ENCODE results near the gene GPR137C. TPM values are rescaled to one million over a fixed set of nuclear protein-coding genes. Genes with fewer than 3 reads are reported as not detected.

Gene GPR137C
- total RNA-seq, 1 donor from 2014 or later = 0.47 TPM

DNA sequence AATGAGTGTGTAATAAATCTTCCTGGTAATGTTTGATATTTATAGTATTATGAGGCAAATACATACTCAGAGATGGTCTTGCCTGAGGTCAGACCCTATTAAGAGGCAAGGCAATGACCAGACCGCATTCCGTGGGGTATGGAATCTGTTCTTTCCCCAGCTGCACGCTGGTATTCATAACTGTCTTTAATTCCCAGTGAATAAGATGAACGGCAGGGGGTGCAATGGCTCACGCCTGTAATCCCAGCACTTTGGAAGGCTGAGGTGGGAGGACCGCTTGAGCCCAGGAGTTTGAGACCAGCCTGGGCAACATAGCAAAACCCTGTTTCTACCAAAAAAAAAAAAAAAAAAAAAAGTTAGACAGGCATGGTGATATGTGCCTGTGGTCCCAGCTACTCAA, 98.1 kb downstream of the GPR137C start:
- ATAC-seq (no peak), DNase-seq (no peak)
- intact Hi-C loops (cut with micrococcal nuclease) = no loop called here

DNA sequence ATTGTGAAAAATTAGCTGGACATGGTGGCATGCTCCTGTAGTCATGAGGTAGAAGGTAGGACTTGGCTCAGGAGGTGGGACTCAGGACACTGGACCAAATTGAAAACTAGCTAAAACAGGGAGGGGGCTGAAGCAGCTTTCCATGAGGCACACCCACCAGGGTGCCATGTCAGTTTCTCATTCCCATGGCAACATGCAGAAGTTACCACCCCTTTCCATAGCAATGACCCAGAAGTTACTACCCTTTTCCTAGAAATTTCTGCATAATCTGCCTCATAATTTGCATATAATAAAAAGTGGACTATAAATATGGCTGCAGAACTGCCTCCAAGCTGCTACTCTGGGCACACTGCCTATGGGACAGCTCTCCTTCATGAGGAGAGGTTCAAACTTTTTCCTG, 104.3 kb downstream of the GPR137C start:
- intact Hi-C loops (cut with micrococcal nuclease) = no loop called here
- ATAC-seq (no peak), DNase-seq (no peak)

- DNase-seq = no peak
- intact Hi-C loops (cut with micrococcal nuclease) = no loop called here
- no peak for ATAC-seq
Observed at GRCh38 chr14:52660325-52660724, 107.7 kb downstream of the GPR137C start.

- ATAC-seq (no peak), DNase-seq (no peak)
- intact Hi-C loops (cut with micrococcal nuclease) = no loop called here
Observed at GRCh38 chr14:52660832-52661231, 108.2 kb downstream of the GPR137C start.

GRCh38 chr14:52661314-52661713, 108.7 kb downstream of the GPR137C start:
- no peak for DNase-seq
- intact Hi-C loops (cut with micrococcal nuclease) = no loop called here
- no peak for ATAC-seq

DNA sequence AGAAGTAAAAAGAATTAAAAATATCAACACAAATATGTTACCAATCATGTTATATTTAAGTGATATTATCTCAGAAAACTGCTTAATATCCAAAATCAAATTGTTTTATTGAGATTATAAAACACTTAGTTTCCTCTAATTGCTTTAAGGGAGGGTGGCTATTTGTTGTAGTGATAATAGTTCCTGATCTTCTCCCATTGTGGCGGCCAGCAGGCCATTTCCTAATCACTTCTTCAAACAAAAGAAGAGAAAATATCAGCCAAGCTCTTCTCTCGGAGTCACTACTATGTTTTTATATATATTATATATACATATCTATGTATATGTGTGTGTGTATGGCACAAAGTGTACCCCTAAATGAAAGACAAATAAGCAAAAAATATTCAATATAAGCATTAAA, 111.2 kb downstream of the GPR137C start:
- no peak for DNase-seq
- no peak for ATAC-seq
- intact Hi-C loops (cut with micrococcal nuclease) = no loop called here

DNA sequence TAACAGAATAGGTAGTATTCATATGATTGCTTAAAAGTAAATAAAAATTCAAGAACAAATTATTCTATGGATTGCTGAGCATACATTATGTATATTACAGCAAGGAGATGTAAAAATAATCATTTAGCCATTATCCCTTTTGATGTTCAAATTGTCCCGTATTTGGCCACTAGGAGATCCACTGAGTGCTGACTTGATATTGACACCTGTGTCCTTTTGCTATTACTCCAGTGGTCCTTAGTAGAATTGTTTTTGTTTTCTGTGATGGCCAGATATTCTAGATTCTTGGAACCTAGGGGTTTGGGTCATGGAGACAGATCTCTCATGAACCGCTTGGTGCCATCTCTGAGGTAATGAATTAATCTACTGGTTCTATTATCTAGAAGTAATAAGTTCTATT, 126.0 kb downstream of the GPR137C start:
- ATAC-seq (no peak), DNase-seq (no peak)
- intact Hi-C loops (cut with micrococcal nuclease) = no loop called here

GRCh38 chr14:52683985-52684520, 131.4 kb downstream of the GPR137C start:
- intact Hi-C loops (cut with micrococcal nuclease) = no loop called here
- DNase-seq (no peak), ATAC-seq (no peak)

- DNase-seq = no peak
- intact Hi-C loops (cut with micrococcal nuclease) = no loop called here
- ATAC-seq = no peak
Observed at GRCh38 chr14:52686176-52686575, 133.5 kb downstream of the GPR137C start.

Other genes starting within 250 kb of the GPR137C start
- gene PTGER2, start 238.5 kb upstream of the GPR137C start, total RNA-seq = 0.47 TPM
- gene TXNDC16, start 331 bp upstream of the GPR137C start, total RNA-seq = 3.4 TPM
- 14.1 TPM for gene ERO1A, start 142.7 kb downstream of the GPR137C start, total RNA-seq
- 75.2 TPM for gene PSMC6, start 154.4 kb downstream of the GPR137C start, total RNA-seq
- gene STYX, start 177.3 kb downstream of the GPR137C start, total RNA-seq = 14.1 TPM
- gene GNPNAT1, start 238.8 kb downstream of the GPR137C start, total RNA-seq = 7.4 TPM